Vagina (tissue), 2 donors: ENCODE measurements around the gene CHIT1.

ENCODE experiments used
- CTCF ChIP-seq, 3 experiments: fragments of 450-650 bp in 2 of 3; fragments of 200-600 bp in 1 of 3; sonication (generic) in 1 of 3; IDR thresholded peaks; one replicate each; pipeline ENCODE4 v1.5.1; 2017 to 2019; ENCODE audit warnings: antibody characterized with exemption in 3 of 3, mild to moderate bottlenecking in 2 of 3, moderate library complexity in 2 of 3
- POLR2A ChIP-seq, 2 donors: fragments of 450-650 bp; IDR thresholded peaks; one replicate each; pipeline ENCODE4 v1.6.1; 2017; ENCODE audit warnings: antibody characterized with exemption in 2 of 2, mild to moderate bottlenecking in 2 of 2, moderate library complexity in 2 of 2
- POLR2AphosphoS5 ChIP-seq, 2 donors: sonication (generic); formaldehyde crosslinking; IDR thresholded peaks; one replicate each; pipeline ENCODE4 v1.9.0; 2017; ENCODE audit warnings: antibody characterized with exemption in 2 of 2, mild to moderate bottlenecking in 2 of 2, low read depth in 1 of 2; ENCODE audit not compliant: insufficient read depth in 1 of 2

DNA sequence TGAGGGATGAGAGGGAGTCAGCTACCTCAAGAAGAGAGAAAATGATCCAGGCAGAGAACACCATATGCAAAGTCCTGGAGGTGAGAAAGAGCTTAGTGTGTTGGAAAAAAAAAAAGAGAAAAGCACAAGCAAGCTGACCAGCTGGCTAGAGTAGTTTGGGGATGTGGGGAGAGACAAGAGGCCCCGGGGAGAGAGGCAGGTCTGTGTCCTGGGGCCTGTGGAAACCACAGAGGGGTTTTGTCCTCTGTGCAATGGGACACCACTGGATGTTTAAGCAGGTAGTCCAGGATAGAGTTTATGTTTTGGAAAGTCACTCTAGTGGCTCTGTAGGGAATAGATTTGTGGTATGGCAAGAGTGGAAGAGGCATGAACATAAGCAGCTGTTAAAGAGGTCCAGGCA, 28.6 kb downstream of the CHIT1 start:
- no peak for TF ChIP-seq CTCF (IDR thresholded peaks at IDR 0.05)
- no peak for TF ChIP-seq POLR2A (IDR thresholded peaks at IDR 0.05)
- no peak for TF ChIP-seq POLR2AphosphoS5 (IDR thresholded peaks at IDR 0.05; ENCODE audit: insufficient read depth in 1 of 2, low read depth in 1 of 2)
